HEK293 (cell line): Measurements from ENCODE around the gene HYAL3.
A peak's percentile ranks its signal among the peaks of the same experiment; 100 is the strongest.

Source experiments
- CTCF ChIA-PET: fragments of 350-600 bp; formaldehyde crosslinking; extraction: SDS; loops from one replicate; lab custom pipeline; 2021; ENCODE audit warnings: antibody characterized with exemption; lab: Yijun Ruan, JAX
- POLR2A ChIA-PET: fragments of 300-600 bp; formaldehyde crosslinking; extraction: SDS; loops from one replicate; lab custom pipeline; 2020; ENCODE audit warnings: antibody characterized with exemption, inconsistent platforms; lab: Yijun Ruan, JAX
- H3K27ac ChIP-seq: fragments of 200-500 bp; sonication (Bioruptor generic); 2 replicates; pipeline ENCODE4 v1.5.1; 2014; ENCODE audit warnings: low read depth, low read length, control low read depth, inconsistent platforms; ENCODE audit errors: extremely low read depth
- H3K36me3 ChIP-seq, 2 experiments: fragments of 200-500 bp in 1 of 2; sonication (Bioruptor generic) in 1 of 2; 1 replicate in 1 of 2; 2 replicates in 1 of 2; pipeline ENCODE4 v1.5.1; 2014 to 2017; ENCODE audit warnings: inconsistent platforms in 2 of 2, low read length in 2 of 2; ENCODE audit not compliant: control insufficient read depth in 2 of 2, insufficient read depth in 1 of 2
- H3K4me1 ChIP-seq: fragments of 200-500 bp; sonication (Bioruptor generic); 2 replicates; pipeline ENCODE4 v1.5.1; 2014; ENCODE audit warnings: mild to moderate bottlenecking, low read length, inconsistent platforms; ENCODE audit not compliant: control insufficient read depth, insufficient read depth
- H3K4me3 ChIP-seq: 2 replicates; pipeline ENCODE4 v1.5.1; 2011; ENCODE audit warnings: low read depth, mild to moderate bottlenecking, control low read depth, low read length, moderate library complexity
- H3K9me3 ChIP-seq: fragments of 200-500 bp; sonication (Bioruptor generic); 2 replicates; pipeline ENCODE4 v1.5.1; 2014; ENCODE audit warnings: low read depth, low read length, inconsistent platforms; ENCODE audit not compliant: control insufficient read depth, insufficient read depth
- GLIS1 ChIP-seq: fragments of 450-650 bp; formaldehyde crosslinking; IDR thresholded peaks from 2 replicates; pipeline ENCODE4 v1.5.1; 2016; ENCODE audit warnings: missing biosample characterization, missing genetic modification characterization
- GLIS2 ChIP-seq: fragments of 450-650 bp; formaldehyde crosslinking; IDR thresholded peaks from 2 replicates; pipeline ENCODE4 v1.5.1; 2016; ENCODE audit warnings: missing biosample characterization, missing genetic modification characterization
- IKZF3 ChIP-seq: fragments of 450-650 bp; IDR thresholded peaks from 2 replicates; pipeline ENCODE4 v1.5.0; 2018; ENCODE audit warnings: missing biosample characterization, mild to moderate bottlenecking, missing genetic modification characterization, moderate library complexity
- KLF1 ChIP-seq: fragments of 450-650 bp; formaldehyde crosslinking; IDR thresholded peaks from 2 replicates; pipeline ENCODE4 v1.5.1; 2016; ENCODE audit warnings: missing biosample characterization, missing genetic modification characterization
- KLF7 ChIP-seq: fragments of 450-650 bp; formaldehyde crosslinking; IDR thresholded peaks from 2 replicates; pipeline ENCODE4 v1.5.1; 2016; ENCODE audit warnings: missing biosample characterization, missing genetic modification characterization, borderline replicate concordance
- SCRT2 ChIP-seq: fragments of 450-650 bp; formaldehyde crosslinking; IDR thresholded peaks from 2 replicates; pipeline ENCODE4 v1.5.1; 2016; ENCODE audit warnings: missing biosample characterization, missing genetic modification characterization
- SP2 ChIP-seq: fragments of 450-650 bp; formaldehyde crosslinking; IDR thresholded peaks from 2 replicates; pipeline ENCODE4 v1.5.1; 2016; ENCODE audit warnings: missing biosample characterization, missing genetic modification characterization
- SP3 ChIP-seq: fragments of 450-650 bp; formaldehyde crosslinking; IDR thresholded peaks from 2 replicates; pipeline ENCODE4 v1.5.1; 2016; ENCODE audit warnings: missing biosample characterization, missing genetic modification characterization
- ZBTB17 ChIP-seq: fragments of 450-650 bp; formaldehyde crosslinking; IDR thresholded peaks from 2 replicates; pipeline ENCODE4 v1.5.1; 2016; ENCODE audit warnings: missing biosample characterization, missing genetic modification characterization
- ZBTB20 ChIP-seq: fragments of 450-650 bp; formaldehyde crosslinking; IDR thresholded peaks from 2 replicates; pipeline ENCODE4 v1.5.1; 2016; ENCODE audit warnings: missing biosample characterization, missing genetic modification characterization
- ZBTB8A ChIP-seq: fragments of 450-650 bp; formaldehyde crosslinking; IDR thresholded peaks from 2 replicates; pipeline ENCODE4 v1.5.1; 2016; ENCODE audit warnings: missing biosample characterization, missing genetic modification characterization
- ZFHX2 ChIP-seq: fragments of 450-650 bp; formaldehyde crosslinking; conservative IDR thresholded peaks from 2 replicates; pipeline ENCODE4 v1.5.1; 2016; ENCODE audit warnings: missing biosample characterization, missing genetic modification characterization
- ZFP69B ChIP-seq: fragments of 450-650 bp; formaldehyde crosslinking; IDR thresholded peaks from 2 replicates; pipeline ENCODE4 v1.5.1; 2016; ENCODE audit warnings: missing biosample characterization, missing genetic modification characterization
- ZIC2 ChIP-seq: fragments of 450-650 bp; formaldehyde crosslinking; IDR thresholded peaks from 2 replicates; pipeline ENCODE4 v1.5.1; 2016; ENCODE audit warnings: missing biosample characterization, missing genetic modification characterization
- ZNF341 ChIP-seq: fragments of 450-650 bp; formaldehyde crosslinking; IDR thresholded peaks from 2 replicates; pipeline ENCODE4; 2016; ENCODE audit warnings: low read depth, missing biosample characterization, missing genetic modification characterization
- ZNF610 ChIP-seq: fragments of 450-650 bp; formaldehyde crosslinking; IDR thresholded peaks from 2 replicates; pipeline ENCODE4 v1.5.1; 2016; ENCODE audit warnings: missing biosample characterization, missing genetic modification characterization, borderline replicate concordance
- ZNF707 ChIP-seq: fragments of 450-650 bp; formaldehyde crosslinking; IDR thresholded peaks from 2 replicates; pipeline ENCODE4 v1.5.1; 2016; ENCODE audit warnings: missing biosample characterization, missing genetic modification characterization
- TF ChIP-seq, protein P1 (sequence below): fragments of 450-650 bp; formaldehyde crosslinking; IDR thresholded peaks from 2 replicates; pipeline ENCODE4 v1.5.1; 2016; ENCODE audit warnings: missing biosample characterization, missing genetic modification characterization, borderline replicate concordance
- TF ChIP-seq, protein P2 (sequence below): fragments of 450-650 bp; formaldehyde crosslinking; IDR thresholded peaks from 2 replicates; pipeline ENCODE4 v1.5.1; 2016; ENCODE audit warnings: missing biosample characterization, missing genetic modification characterization
- TF ChIP-seq, protein P3 (sequence below): fragments of 450-650 bp; formaldehyde crosslinking; IDR thresholded peaks from 2 replicates; pipeline ENCODE4 v1.5.1; 2016; ENCODE audit warnings: missing biosample characterization, missing genetic modification characterization
- TF ChIP-seq, protein P4 (sequence below): fragments of 450-650 bp; formaldehyde crosslinking; IDR thresholded peaks from 2 replicates; pipeline ENCODE4 v1.5.1; 2017; ENCODE audit warnings: missing biosample characterization, missing genetic modification characterization
- TF ChIP-seq, protein P5 (sequence below): fragments of 450-650 bp; formaldehyde crosslinking; IDR thresholded peaks from 2 replicates; pipeline ENCODE4 v1.5.1; 2017; ENCODE audit warnings: missing biosample characterization, missing genetic modification characterization

The HYAL3 gene

DNA sequence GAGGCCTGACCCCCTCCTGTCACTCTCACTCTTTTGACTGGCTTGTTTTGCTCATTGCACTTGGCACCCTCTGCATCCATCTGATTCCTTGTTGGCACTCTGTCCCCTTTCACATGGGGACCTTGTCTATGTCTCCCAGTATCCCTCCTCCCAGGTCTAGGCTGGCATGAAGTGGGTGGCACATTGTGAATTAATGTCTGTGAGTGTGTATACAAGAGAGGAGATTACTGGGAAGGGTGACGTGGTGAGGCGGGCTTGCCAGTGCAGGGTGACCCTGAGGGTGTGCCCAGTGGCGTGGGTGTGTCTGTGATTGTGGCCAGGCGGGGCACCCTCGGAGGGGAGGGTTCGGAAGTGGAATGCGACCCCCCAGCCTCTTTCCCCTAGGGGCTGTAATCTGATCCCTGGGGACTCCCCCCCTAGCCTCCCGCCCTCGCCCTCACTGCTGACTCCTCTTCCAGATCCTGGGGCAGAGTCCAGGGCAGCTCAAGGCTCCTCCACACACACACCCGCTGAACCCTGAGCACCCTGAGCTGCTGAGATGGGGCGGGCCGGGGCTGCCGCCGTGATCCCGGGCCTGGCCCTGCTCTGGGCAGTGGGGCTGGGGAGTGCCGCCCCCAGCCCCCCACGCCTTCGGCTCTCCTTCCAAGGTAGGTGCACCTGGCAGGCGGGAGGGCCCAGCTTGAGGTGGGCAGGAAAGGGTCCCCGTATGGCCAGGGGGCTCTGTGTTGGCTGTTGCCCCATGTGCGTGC, 30.3 kb downstream of the HYAL3 start, which contains the start of gene SEMA3B (continued):
- TF ChIP-seq ZNF610 (tag by site-specific recombination) (no peak), ZNF707 (tag by site-specific recombination) (no peak), GLIS1 (tag by site-specific recombination) (peak; percentile 76)
- TF ChIP-seq, protein P1, sequence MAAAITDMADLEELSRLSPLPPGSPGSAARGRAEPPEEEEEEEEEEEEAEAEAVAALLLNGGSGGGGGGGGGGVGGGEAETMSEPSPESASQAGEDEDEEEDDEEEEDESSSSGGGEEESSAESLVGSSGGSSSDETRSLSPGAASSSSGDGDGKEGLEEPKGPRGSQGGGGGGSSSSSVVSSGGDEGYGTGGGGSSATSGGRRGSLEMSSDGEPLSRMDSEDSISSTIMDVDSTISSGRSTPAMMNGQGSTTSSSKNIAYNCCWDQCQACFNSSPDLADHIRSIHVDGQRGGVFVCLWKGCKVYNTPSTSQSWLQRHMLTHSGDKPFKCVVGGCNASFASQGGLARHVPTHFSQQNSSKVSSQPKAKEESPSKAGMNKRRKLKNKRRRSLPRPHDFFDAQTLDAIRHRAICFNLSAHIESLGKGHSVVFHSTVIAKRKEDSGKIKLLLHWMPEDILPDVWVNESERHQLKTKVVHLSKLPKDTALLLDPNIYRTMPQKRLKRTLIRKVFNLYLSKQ: no peak
- TF ChIP-seq, protein P2, sequence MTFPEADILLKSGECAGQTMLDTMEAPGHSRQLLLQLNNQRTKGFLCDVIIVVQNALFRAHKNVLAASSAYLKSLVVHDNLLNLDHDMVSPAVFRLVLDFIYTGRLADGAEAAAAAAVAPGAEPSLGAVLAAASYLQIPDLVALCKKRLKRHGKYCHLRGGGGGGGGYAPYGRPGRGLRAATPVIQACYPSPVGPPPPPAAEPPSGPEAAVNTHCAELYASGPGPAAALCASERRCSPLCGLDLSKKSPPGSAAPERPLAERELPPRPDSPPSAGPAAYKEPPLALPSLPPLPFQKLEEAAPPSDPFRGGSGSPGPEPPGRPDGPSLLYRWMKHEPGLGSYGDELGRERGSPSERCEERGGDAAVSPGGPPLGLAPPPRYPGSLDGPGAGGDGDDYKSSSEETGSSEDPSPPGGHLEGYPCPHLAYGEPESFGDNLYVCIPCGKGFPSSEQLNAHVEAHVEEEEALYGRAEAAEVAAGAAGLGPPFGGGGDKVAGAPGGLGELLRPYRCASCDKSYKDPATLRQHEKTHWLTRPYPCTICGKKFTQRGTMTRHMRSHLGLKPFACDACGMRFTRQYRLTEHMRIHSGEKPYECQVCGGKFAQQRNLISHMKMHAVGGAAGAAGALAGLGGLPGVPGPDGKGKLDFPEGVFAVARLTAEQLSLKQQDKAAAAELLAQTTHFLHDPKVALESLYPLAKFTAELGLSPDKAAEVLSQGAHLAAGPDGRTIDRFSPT: peak; percentile 51; the same call in 1 of the 2 replicates
- TF ChIP-seq, protein P3, sequence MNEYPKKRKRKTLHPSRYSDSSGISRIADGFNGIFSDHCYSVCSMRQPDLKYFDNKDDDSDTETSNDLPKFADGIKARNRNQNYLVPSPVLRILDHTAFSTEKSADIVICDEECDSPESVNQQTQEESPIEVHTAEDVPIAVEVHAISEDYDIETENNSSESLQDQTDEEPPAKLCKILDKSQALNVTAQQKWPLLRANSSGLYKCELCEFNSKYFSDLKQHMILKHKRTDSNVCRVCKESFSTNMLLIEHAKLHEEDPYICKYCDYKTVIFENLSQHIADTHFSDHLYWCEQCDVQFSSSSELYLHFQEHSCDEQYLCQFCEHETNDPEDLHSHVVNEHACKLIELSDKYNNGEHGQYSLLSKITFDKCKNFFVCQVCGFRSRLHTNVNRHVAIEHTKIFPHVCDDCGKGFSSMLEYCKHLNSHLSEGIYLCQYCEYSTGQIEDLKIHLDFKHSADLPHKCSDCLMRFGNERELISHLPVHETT (tag by site-specific recombination): no peak

DNA sequence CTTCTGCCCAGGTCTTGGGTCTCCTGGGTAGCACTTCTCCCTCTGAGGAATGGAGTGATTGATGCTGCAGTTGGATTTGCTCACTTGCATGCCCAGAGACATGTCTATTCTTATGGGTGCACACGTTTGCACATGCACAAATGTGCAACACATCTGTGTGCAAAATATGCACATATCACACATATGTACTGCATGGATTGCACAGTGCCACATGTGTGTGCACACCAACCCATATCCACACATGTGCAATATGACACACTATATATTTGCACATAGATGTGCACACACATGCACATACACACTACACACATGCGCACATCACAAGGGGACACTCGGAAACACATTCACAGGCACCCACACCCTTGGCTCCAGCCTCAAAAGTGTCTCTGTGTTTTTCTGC, 30.9 kb downstream of the HYAL3 start:
- Histone ChIP-seq H3K4me1 (peaks cover 3% of the 10 kb centered on the region; the same call in 1 of the 2 replicates), H3K27ac (no peak overlapping the region), H3K4me3 (no peak overlapping the region), H3K36me3 (no peaks in the 10 kb centered on the region), H3K9me3 (no peaks in the 10 kb centered on the region)
- POLR2A ChIA-PET: interaction anchor here (1.7 kb wide), 1 partner anchor 60 kb away, joined by 4 read pairs; the partner anchor contains the start of gene TUSC2
- no peak for TF ChIP-seq ZFHX2
- TF ChIP-seq, protein P4, sequence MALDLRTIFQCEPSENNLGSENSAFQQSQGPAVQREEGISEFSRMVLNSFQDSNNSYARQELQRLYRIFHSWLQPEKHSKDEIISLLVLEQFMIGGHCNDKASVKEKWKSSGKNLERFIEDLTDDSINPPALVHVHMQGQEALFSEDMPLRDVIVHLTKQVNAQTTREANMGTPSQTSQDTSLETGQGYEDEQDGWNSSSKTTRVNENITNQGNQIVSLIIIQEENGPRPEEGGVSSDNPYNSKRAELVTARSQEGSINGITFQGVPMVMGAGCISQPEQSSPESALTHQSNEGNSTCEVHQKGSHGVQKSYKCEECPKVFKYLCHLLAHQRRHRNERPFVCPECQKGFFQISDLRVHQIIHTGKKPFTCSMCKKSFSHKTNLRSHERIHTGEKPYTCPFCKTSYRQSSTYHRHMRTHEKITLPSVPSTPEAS (tag by site-specific recombination): peak; percentile 21; the same call in 1 of the 2 replicates
- CTCF ChIA-PET: no interaction called here

DNA sequence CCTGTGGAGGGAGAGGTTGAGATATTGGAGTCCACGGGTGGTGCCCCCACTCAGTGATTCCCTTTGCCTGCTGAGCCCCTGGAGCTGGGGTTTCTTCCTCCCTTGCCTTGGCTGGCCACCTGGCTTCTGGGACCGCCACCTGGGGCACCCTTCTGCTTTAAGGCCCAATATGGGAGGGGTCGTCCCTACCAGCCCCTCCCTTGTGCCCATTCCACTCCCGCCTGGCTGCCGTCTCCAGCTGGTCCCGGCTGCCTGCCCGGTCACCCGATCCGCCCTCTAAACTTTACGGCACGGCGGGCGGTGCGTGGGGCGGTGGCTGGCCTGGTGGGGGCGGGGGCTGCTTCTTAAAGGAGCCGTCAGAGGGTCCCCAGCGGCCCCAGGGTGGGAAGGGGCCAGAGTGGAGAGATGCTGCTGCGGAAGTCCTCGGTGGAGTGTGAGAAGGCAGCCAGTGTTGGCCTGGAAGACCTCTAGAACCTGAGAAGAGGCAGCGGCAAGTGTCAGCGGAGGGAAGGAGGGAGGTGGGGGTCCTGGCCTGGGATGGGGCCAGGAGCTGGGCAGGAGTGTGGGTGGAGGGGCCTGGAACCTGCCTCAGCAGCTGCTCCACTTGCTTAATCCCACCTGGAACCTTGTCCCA, 31.8 kb downstream of the HYAL3 start:
- Histone ChIP-seq H3K9me3 (no peaks in the 10 kb centered on the region), H3K4me1 (peaks cover 3% of the 10 kb centered on the region; the same call in 1 of the 2 replicates), H3K4me3 (no peak overlapping the region), H3K27ac (no peak overlapping the region), H3K36me3 (no peaks in the 10 kb centered on the region)
- POLR2A ChIA-PET: interaction anchor here (0.6 to 1.7 kb wide), 2 partner anchors 24 to 61 kb away, joined by 3 to 4 read pairs; partner anchors contain the start of gene TUSC2
- CTCF ChIA-PET: interaction anchor here (0.7 to 1.8 kb wide), 3 partner anchors 21 to 1677 kb away, joined by 3 to 8 read pairs (median 6); no protein-coding TSS in a partner anchor
- TF ChIP-seq KLF1 (tag by site-specific recombination) (peak; percentile 87), SCRT2 (tag by site-specific recombination) (peak; percentile 57; the same call in 1 of the 2 replicates), ZIC2 (tag by site-specific recombination) (peak; percentile 93), ZBTB17 (no peak), KLF7 (tag by site-specific recombination) (peak; percentile 78), GLIS2 (tag by site-specific recombination) (peak; percentile 65), ZFP69B (tag by site-specific recombination) (0 out of 2 replicates have a peak, but pooled peaks have one; percentile 30), ZBTB20 (tag by site-specific recombination) (no peak), IKZF3 (tag by site-specific recombination) (0 out of 2 replicates have a peak, but pooled peaks have one; percentile 31), SP2 (peak; percentile 63), ZBTB8A (peak; percentile 56), GLIS1 (tag by site-specific recombination) (peak; percentile 88), SP3 (tag by site-specific recombination) (peak; percentile 85), ZFHX2 (peak; percentile 84), ZNF341 (tag by site-specific recombination) (peak; percentile 46)
- TF ChIP-seq, protein P5, sequence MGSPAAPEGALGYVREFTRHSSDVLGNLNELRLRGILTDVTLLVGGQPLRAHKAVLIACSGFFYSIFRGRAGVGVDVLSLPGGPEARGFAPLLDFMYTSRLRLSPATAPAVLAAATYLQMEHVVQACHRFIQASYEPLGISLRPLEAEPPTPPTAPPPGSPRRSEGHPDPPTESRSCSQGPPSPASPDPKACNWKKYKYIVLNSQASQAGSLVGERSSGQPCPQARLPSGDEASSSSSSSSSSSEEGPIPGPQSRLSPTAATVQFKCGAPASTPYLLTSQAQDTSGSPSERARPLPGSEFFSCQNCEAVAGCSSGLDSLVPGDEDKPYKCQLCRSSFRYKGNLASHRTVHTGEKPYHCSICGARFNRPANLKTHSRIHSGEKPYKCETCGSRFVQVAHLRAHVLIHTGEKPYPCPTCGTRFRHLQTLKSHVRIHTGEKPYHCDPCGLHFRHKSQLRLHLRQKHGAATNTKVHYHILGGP (tag by site-specific recombination): no peak
